Breast epithelium (tissue), 3 donors: ENCODE data around the gene PROCA1.

ENCODE experiments used
- POLR2A ChIP-seq: fragments of 450-650 bp; IDR thresholded peaks from one replicate; pipeline ENCODE4 v1.6.1; 2016; ENCODE audit warnings: antibody characterized with exemption, mild to moderate bottlenecking, moderate library complexity
- POLR2AphosphoS5 ChIP-seq, 3 donors: sonication (generic); formaldehyde crosslinking; IDR thresholded peaks; one replicate each; pipeline ENCODE4 v1.6.1; 2017; ENCODE audit warnings: antibody characterized with exemption in 3 of 3
- TF ChIP-seq, protein P1 (sequence below), 3 donors: fragments of 450-650 bp; IDR thresholded peaks; one replicate each; pipeline ENCODE4 v1.5.1; 2016 to 2017; ENCODE audit warnings: antibody characterized with exemption in 3 of 3, mild to moderate bottlenecking in 3 of 3, moderate library complexity in 3 of 3

DNA sequence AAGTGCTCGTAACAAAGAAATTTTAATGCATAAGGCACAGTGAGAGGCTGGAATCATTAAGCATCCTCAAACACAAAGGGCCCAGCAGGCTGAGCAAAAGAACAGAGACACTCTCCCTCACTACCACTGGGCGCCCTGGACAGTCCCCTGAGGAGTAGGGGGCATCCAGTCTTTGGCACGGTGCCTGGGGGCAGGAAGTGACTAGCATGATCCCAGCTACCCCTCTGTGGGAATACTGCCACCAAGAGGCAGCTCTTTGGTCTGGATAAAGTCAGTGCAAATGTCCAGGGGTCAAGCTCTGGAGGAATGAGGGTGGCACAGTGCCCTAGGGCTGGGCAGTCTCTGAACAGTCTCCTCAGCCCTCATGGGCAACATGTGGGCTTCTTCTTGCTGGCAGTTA, 2.6 kb upstream of the PROCA1 start:
- TF ChIP-seq, protein P1, sequence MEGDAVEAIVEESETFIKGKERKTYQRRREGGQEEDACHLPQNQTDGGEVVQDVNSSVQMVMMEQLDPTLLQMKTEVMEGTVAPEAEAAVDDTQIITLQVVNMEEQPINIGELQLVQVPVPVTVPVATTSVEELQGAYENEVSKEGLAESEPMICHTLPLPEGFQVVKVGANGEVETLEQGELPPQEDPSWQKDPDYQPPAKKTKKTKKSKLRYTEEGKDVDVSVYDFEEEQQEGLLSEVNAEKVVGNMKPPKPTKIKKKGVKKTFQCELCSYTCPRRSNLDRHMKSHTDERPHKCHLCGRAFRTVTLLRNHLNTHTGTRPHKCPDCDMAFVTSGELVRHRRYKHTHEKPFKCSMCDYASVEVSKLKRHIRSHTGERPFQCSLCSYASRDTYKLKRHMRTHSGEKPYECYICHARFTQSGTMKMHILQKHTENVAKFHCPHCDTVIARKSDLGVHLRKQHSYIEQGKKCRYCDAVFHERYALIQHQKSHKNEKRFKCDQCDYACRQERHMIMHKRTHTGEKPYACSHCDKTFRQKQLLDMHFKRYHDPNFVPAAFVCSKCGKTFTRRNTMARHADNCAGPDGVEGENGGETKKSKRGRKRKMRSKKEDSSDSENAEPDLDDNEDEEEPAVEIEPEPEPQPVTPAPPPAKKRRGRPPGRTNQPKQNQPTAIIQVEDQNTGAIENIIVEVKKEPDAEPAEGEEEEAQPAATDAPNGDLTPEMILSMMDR (IDR thresholded peaks at IDR 0.05) = no peak
- TF ChIP-seq POLR2A (no peak), POLR2AphosphoS5 (IDR thresholded peaks at IDR 0.05) (no peak)
